ENCODE measurements around the gene GMCL1. TPM values are rescaled to one million over a fixed set of nuclear protein-coding genes. Genes with fewer than 3 reads are reported as not detected.

Gene GMCL1
- total and polyA plus RNA-seq, 7 donors, result 1.3 to 4.1 (median 3.0) TPM

- intact Hi-C loops (cut with DNase I), result no loop called here
- WGBS, 3 donors, result 94 to 97% (median 96%) methylated on average over 2 of the region's 2 CpGs
These were observed 44.1 kb upstream of the GMCL1 start for GRCh38 chr2:69785358-69785757.

GRCh38 chr2:69786052-69786560 lies 43.4 kb upstream of the GMCL1 start:
- DNase-seq (no peak), ATAC-seq (no peak)
- H3K4me3 ChIP-seq, result no peak overlapping the region
- H3K27ac ChIP-seq, result no peak overlapping the region
- H3K9me3 ChIP-seq, result no peaks in the 10 kb centered on the region
- H3K36me3 ChIP-seq (ENCODE audit: insufficient read depth in 1 of 2, low read depth in 1 of 2), result peaks cover 0 to 18% of the 10 kb centered on the region in 2 donors
- H3K4me1 ChIP-seq, result peaks cover 15% of the 10 kb centered on the region
- TF ChIP-seq CTCF (IDR thresholded peaks at IDR 0.05), result no peak
- 79 to 81% (median 80%) methylated on average over 4 of the region's 4 CpGs for WGBS, 3 donors
- intact Hi-C loops (cut with DNase I), result no loop called here
- no peaks in the 10 kb centered on the region for H3K27me3 ChIP-seq (ENCODE audit: insufficient read depth in 3 of 3, low read length in 2 of 3)

More at GRCh38 chr2:69785358-69785757, 44.1 kb upstream of the GMCL1 start:
- no peaks in the 10 kb centered on the region for H3K27me3 ChIP-seq (ENCODE audit: insufficient read depth in 3 of 3, low read length in 2 of 3)
- peaks cover 0 to 18% of the 10 kb centered on the region in 2 donors for H3K36me3 ChIP-seq (ENCODE audit: insufficient read depth in 1 of 2, low read depth in 1 of 2)
- ATAC-seq (no peak), DNase-seq (no peak)
- H3K4me3 ChIP-seq, result no peak overlapping the region
- no peaks in the 10 kb centered on the region for H3K9me3 ChIP-seq
- no peak overlapping the region for H3K27ac ChIP-seq
- TF ChIP-seq CTCF (IDR thresholded peaks at IDR 0.05), result no peak
- H3K4me1 ChIP-seq, result peaks cover 18% of the 10 kb centered on the region

GRCh38 chr2:69789175-69789721 lies 40.2 kb upstream of the GMCL1 start:
- TF ChIP-seq CTCF (IDR thresholded peaks at IDR 0.05), result no peak
- intact Hi-C loops (cut with DNase I), result no loop called here

GRCh38 chr2:69789772-69790600 lies 39.5 kb upstream of the GMCL1 start:
- Histone ChIP-seq H3K9me3 (no peaks in the 10 kb centered on the region), H3K4me3 (no peak overlapping the region), H3K4me1 (no peaks in the 10 kb centered on the region), H3K27ac (peak overlapping the region; percentile 37), H3K36me3 (ENCODE audit: insufficient read depth in 1 of 2, low read depth in 1 of 2) (peaks cover 0 to 18% of the 10 kb centered on the region in 2 donors), H3K27me3 (ENCODE audit: insufficient read depth in 3 of 3, low read length in 2 of 3) (no peaks in the 10 kb centered on the region)
- TF ChIP-seq CTCF (IDR thresholded peaks at IDR 0.05), result no peak
- intact Hi-C loops (cut with DNase I), result no loop called here
- no peak for DNase-seq
- WGBS, 3 donors, result 46 to 65% (median 50%) methylated on average over 7 of the region's 7 CpGs
- ATAC-seq, result peak in 1 of 4 donors; percentile 26

More at GRCh38 chr2:69789175-69789721, 40.2 kb upstream of the GMCL1 start:
- Histone ChIP-seq H3K4me3 (no peak overlapping the region), H3K27ac (peak overlapping the region; percentile 37), H3K27me3 (ENCODE audit: insufficient read depth in 3 of 3, low read length in 2 of 3) (no peaks in the 10 kb centered on the region), H3K36me3 (ENCODE audit: insufficient read depth in 1 of 2, low read depth in 1 of 2) (peaks cover 0 to 18% of the 10 kb centered on the region in 2 donors), H3K4me1 (no peaks in the 10 kb centered on the region), H3K9me3 (no peaks in the 10 kb centered on the region)
- no peak for DNase-seq
- WGBS, 3 donors, result 58 to 60% (median 59%) methylated on average over 7 of the region's 7 CpGs
- ATAC-seq, result peak in 1 of 4 donors; percentile 59

All from psoas muscle (tissue), 8 donors.